Esophagus squamous epithelium (tissue), 4 donors: ENCODE measurements around the gene CUTC.

Source experiments
- CTCF ChIP-seq, 6 experiments: fragments of 450-650 bp in 4 of 6; fragments of 200-600 bp in 2 of 6; sonication (generic) in 2 of 6; IDR thresholded peaks; one replicate each; pipeline ENCODE4 v1.5.1; 2016 to 2019; ENCODE audit warnings: antibody characterized with exemption in 6 of 6, mild to moderate bottlenecking in 4 of 6, moderate library complexity in 4 of 6
- POLR2A ChIP-seq, 4 donors: fragments of 450-650 bp; IDR thresholded peaks; one replicate each; pipeline ENCODE4 v1.6.1; 2017; ENCODE audit warnings: antibody characterized with exemption in 4 of 4, mild to moderate bottlenecking in 4 of 4, moderate library complexity in 3 of 4

DNA sequence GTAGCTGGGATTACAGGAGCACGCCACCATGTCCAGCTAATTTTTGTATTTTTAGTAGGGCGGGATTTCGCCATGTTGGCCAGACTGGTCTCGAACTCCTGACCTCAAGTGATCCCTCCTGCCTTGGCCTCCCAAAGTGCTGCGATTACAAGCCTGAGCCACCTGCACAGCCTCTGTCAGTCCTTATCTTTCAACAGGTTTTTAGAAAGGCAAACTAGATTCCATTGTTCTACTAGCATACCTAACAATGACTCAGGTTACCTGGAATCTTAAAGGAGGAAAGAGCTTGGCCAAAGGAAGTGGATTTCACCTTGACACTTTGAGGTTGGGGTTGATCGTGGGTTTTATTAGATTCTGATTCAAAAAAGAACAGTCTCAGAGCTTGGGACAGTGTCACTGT, 53.6 kb downstream of the CUTC start:
- no peak for TF ChIP-seq CTCF (IDR thresholded peaks at IDR 0.05)
- TF ChIP-seq POLR2A (IDR thresholded peaks at IDR 0.05), result no peak
